GM21381 (cell line): ENCODE data around the gene HMGB2.
A peak's percentile ranks its signal among the peaks of the same experiment; 100 is the strongest.

Source experiments
- ATAC-seq: cut with Tn5 transposase; IDR thresholded peaks from one replicate; pipeline ENCODE4 v1.9.1; 2021; ENCODE audit warnings: mild to moderate bottlenecking, moderate library complexity; ENCODE audit not compliant: unreplicated experiment

Gene HMGB2

DNA sequence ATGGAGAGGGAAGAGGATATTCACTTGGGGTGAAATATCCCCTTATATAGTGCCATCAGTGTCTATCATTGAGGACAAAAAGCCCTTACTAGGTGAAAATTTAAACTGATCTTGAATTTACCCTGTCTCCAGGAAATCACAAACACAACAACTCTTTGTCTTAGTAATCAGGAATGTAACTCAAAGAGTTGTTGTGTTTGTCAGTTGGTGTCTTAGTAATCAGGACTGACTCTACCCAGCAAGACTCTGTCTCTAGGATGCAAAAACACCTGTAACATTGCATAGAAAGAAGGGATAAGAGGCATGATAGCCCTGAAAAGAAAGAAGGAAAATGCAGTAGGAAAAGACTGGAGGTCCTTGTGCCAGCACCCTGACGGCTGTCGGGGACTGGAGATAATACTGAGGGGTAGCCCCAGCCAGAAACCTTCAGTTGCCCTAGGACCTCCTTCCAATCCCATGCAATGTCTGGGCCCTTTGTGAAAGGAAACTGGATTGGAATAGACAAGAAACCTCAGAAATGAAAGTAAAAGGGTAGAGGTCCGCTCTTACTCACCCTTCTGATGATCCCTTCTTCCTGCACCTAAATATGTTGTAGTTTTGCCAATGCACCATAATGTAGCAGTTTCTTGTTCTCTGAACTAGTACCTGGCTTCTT lies 45.3 kb downstream of the HMGB2 start:
- ATAC-seq: no peak

- ATAC-seq: peak; percentile 61
Observed at GRCh38 chr4:173288296-173288695, 45.9 kb downstream of the HMGB2 start.

- ATAC-seq: no peak
Observed at GRCh38 chr4:173287486-173287885, 46.7 kb downstream of the HMGB2 start.

DNA sequence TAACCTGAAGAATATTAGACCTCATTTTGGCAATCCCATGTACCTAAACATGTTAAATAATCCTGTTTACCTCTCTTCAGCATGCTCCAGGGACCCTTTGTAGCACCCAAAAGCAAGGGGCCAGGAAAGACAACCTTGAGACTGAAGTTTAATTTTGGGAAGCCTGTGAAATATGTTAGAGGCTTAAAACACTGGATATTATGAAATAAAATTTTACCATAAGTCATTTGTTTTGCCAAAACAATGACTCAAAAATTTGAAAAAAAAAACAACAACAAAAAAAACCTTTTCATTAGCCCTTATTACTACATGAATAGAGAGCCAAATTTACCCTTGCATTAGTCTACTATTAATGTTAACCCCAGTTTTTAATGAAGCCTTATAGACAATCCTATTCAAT lies 49.7 kb downstream of the HMGB2 start:
- ATAC-seq: no peak

- ATAC-seq: no peak
Observed at GRCh38 chr4:173282626-173283025, 51.5 kb downstream of the HMGB2 start.

- no peak for ATAC-seq
Observed at GRCh38 chr4:173282256-173282562, 51.9 kb downstream of the HMGB2 start.

GRCh38 chr4:173281406-173282255 lies 52.5 kb downstream of the HMGB2 start:
- no peak for ATAC-seq
